A673 (cell line): Measurements from ENCODE around the gene PGD.

Experiments
- EZH2 ChIP-seq: fragments of 200-600 bp; sonication (generic); IDR thresholded peaks from 2 replicates; pipeline ENCODE4 v1.6.1; 2017; ENCODE audit warnings: borderline replicate concordance, low read depth, mild to moderate bottlenecking, mixed read lengths, antibody characterized with exemption, low read length; ENCODE audit not compliant: poor library complexity, severe bottlenecking
- TF ChIP-seq, protein P1 (sequence below): fragments of 300-800, 200-600 bp; sonication (generic); conservative IDR thresholded peaks from 2 replicates; pipeline ENCODE4 v1.5.1; 2017; ENCODE audit warnings: low read depth, mild to moderate bottlenecking, antibody characterized with exemption, low read length, moderate library complexity, mixed read lengths

DNA sequence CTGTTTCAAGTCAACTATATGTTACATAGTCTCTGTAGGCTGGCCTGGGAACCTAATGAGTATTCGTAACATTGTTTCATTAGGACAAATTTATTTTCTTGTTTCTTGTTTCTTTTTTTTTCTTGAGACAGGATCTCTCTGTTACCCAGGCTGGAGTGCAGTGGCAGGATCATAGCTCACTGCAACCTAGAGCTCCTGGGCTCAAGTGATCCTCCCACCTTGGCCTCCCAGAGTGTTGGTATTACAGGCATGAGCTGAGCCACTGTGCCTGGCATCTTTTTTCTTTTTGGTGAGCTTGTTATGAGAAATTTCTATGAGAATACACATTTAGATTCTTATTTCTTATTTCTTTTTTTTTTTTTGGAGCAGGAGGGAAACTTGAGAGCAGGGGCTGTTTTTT lies 38.2 kb downstream of the PGD start:
- TF ChIP-seq, protein P1, sequence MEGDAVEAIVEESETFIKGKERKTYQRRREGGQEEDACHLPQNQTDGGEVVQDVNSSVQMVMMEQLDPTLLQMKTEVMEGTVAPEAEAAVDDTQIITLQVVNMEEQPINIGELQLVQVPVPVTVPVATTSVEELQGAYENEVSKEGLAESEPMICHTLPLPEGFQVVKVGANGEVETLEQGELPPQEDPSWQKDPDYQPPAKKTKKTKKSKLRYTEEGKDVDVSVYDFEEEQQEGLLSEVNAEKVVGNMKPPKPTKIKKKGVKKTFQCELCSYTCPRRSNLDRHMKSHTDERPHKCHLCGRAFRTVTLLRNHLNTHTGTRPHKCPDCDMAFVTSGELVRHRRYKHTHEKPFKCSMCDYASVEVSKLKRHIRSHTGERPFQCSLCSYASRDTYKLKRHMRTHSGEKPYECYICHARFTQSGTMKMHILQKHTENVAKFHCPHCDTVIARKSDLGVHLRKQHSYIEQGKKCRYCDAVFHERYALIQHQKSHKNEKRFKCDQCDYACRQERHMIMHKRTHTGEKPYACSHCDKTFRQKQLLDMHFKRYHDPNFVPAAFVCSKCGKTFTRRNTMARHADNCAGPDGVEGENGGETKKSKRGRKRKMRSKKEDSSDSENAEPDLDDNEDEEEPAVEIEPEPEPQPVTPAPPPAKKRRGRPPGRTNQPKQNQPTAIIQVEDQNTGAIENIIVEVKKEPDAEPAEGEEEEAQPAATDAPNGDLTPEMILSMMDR, result no peak
- no peak for TF ChIP-seq EZH2
